ENCODE data around the gene MEST. TPM values are rescaled to one million over a fixed set of nuclear protein-coding genes. Genes with fewer than 3 reads are reported as not detected.
"Not testable (repeated sequence)": the region's sequence is repeated elsewhere in the genome, so short reads cannot be mapped to it uniquely, and the experiment has no call there.

Gene MEST
- polyA plus RNA-seq, 1 of the 3 experiments (the other 2 are of a cell fraction): 36.7 TPM

DNA sequence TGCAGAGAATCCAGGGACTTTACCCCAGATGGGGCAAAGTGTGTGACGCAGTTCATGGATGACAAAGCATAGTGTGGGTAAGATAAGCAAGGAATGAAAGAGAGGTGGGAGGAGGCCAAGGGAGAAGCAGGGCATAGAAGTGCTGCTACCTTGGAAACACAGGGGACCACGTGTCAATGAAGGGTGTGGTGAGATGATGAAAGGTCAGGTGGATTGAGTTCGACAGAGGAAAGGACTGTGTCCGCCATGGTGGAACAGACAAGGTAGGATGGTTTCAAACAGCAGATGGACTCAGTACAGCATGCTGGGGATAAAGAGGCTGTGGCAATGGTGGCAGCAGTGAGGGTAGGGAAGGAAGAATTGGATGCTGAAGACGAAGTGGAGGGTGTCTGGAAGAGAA lies 32.7 kb downstream of the MEST start:
- POLR2A ChIA-PET: no interaction called here
- Histone ChIP-seq H3F3A (replicated peaks; ENCODE audit: insufficient read depth) (no peaks in the 10 kb centered on the region), H3K27me3 (ENCODE audit: insufficient read depth) (no peaks in the 10 kb centered on the region), H4K20me1 (ENCODE audit: insufficient read depth) (no peaks in the 10 kb centered on the region), H3K4me2 (no peak overlapping the region), H3K9ac (no peak overlapping the region), H3K36me3 (replicated peaks in 1 of 2; ENCODE audit: control insufficient read depth in 1 of 2, insufficient read depth in 2 of 2, low read length in 1 of 2) (peaks cover 15% of the 10 kb centered on the region in 2 experiments), H3K79me2 (ENCODE audit: insufficient read depth) (no peaks in the 10 kb centered on the region), H3K4me1 (ENCODE audit: control insufficient read depth in 1 of 2, insufficient read depth in 2 of 2, low read depth in 1 of 2, low read length in 1 of 2) (no peaks in the 10 kb centered on the region), H3K4me3 (ENCODE audit: low read depth in 2 of 2, low read length in 1 of 2) (no peak overlapping the region), H3K9me3 (no peaks in the 10 kb centered on the region), H3K9me2 (no peaks in the 10 kb centered on the region), H2AFZ (ENCODE audit: low read depth) (no peak overlapping the region), H3K27ac (ENCODE audit: low read depth in 2 of 2, low read length in 1 of 2) (no peak overlapping the region)
- TF ChIP-seq YY1 (IDR thresholded peaks at IDR 0.05; ENCODE audit: low read depth) (no peak), EZH2phosphoT487 (IDR thresholded peaks at IDR 0.05; ENCODE audit: borderline replicate concordance, low read depth) (no peak), CHD2 (IDR thresholded peaks at IDR 0.05; ENCODE audit: low read length, partially characterized antibody) (no peak), MXI1 (IDR thresholded peaks at IDR 0.05; ENCODE audit: low read depth, low read length) (no peak), SMC3 (IDR thresholded peaks at IDR 0.05; ENCODE audit: low read depth, low read length) (no peak), POLR2AphosphoS5 (IDR thresholded peaks at IDR 0.05; ENCODE audit: low read depth, low read length) (no peak), JUND (IDR thresholded peaks at IDR 0.05) (no peak)
- TF ChIP-seq, protein P1, sequence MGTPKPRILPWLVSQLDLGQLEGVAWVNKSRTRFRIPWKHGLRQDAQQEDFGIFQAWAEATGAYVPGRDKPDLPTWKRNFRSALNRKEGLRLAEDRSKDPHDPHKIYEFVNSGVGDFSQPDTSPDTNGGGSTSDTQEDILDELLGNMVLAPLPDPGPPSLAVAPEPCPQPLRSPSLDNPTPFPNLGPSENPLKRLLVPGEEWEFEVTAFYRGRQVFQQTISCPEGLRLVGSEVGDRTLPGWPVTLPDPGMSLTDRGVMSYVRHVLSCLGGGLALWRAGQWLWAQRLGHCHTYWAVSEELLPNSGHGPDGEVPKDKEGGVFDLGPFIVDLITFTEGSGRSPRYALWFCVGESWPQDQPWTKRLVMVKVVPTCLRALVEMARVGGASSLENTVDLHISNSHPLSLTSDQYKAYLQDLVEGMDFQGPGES (IDR thresholded peaks at IDR 0.05; ENCODE audit: low read depth, low read length): no peak
- TF ChIP-seq, protein P2, sequence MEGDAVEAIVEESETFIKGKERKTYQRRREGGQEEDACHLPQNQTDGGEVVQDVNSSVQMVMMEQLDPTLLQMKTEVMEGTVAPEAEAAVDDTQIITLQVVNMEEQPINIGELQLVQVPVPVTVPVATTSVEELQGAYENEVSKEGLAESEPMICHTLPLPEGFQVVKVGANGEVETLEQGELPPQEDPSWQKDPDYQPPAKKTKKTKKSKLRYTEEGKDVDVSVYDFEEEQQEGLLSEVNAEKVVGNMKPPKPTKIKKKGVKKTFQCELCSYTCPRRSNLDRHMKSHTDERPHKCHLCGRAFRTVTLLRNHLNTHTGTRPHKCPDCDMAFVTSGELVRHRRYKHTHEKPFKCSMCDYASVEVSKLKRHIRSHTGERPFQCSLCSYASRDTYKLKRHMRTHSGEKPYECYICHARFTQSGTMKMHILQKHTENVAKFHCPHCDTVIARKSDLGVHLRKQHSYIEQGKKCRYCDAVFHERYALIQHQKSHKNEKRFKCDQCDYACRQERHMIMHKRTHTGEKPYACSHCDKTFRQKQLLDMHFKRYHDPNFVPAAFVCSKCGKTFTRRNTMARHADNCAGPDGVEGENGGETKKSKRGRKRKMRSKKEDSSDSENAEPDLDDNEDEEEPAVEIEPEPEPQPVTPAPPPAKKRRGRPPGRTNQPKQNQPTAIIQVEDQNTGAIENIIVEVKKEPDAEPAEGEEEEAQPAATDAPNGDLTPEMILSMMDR (IDR thresholded peaks at IDR 0.05): no peak
- TF ChIP-seq, protein P3, sequence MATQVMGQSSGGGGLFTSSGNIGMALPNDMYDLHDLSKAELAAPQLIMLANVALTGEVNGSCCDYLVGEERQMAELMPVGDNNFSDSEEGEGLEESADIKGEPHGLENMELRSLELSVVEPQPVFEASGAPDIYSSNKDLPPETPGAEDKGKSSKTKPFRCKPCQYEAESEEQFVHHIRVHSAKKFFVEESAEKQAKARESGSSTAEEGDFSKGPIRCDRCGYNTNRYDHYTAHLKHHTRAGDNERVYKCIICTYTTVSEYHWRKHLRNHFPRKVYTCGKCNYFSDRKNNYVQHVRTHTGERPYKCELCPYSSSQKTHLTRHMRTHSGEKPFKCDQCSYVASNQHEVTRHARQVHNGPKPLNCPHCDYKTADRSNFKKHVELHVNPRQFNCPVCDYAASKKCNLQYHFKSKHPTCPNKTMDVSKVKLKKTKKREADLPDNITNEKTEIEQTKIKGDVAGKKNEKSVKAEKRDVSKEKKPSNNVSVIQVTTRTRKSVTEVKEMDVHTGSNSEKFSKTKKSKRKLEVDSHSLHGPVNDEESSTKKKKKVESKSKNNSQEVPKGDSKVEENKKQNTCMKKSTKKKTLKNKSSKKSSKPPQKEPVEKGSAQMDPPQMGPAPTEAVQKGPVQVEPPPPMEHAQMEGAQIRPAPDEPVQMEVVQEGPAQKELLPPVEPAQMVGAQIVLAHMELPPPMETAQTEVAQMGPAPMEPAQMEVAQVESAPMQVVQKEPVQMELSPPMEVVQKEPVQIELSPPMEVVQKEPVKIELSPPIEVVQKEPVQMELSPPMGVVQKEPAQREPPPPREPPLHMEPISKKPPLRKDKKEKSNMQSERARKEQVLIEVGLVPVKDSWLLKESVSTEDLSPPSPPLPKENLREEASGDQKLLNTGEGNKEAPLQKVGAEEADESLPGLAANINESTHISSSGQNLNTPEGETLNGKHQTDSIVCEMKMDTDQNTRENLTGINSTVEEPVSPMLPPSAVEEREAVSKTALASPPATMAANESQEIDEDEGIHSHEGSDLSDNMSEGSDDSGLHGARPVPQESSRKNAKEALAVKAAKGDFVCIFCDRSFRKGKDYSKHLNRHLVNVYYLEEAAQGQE (IDR thresholded peaks at IDR 0.05; ENCODE audit: low read depth, low read length): no peak
- 83% methylated on average over 5 of the region's 5 CpGs for WGBS (ENCODE audit: low lambda C conversion rate)
- DNase-seq: no peak
- CTCF ChIA-PET: no interaction called here

DNA sequence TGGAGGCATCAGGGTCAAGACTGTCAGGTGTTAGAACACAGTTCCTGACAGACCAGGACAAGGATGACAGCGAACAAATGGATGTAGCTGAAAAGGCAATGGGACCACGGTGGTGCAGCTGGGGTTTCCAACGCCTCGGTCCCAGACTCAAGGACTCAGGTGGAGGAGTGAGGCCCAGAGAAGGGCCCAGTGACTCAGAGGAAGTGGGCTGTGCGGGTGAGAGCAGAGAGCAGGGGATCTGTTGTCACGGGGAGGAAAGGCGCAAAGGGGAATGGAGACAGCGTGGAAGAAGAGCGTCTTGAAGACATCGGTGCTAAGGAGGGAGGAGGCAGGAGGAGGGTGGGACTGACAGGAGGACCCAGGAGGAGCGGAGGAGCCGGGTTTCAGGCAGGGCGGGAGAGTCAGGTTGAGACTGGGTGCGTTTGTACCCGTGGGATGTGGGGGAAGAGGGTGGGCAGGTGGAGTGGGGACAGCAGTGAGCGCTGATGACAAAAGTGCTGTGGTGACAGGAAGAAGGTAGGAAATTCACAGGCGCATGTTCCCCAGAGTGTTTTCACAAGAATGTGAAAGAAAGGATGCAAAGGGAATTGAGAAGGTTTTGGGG lies 36.0 kb downstream of the MEST start:
- not testable (repeated sequence) for DNase-seq

More for the DNA sequence above, 36.0 kb downstream of the MEST start:
- POLR2A ChIA-PET; H3K9ac ChIP-seq; H3K27me3 ChIP-seq (ENCODE audit: insufficient read depth); H4K20me1 ChIP-seq (ENCODE audit: insufficient read depth); H3K36me3 ChIP-seq (replicated peaks in 1 of 2; ENCODE audit: control insufficient read depth in 1 of 2, insufficient read depth in 2 of 2, low read length in 1 of 2); H3K4me2 ChIP-seq; H3K4me3 ChIP-seq (ENCODE audit: low read depth in 2 of 2, low read length in 1 of 2); CTCF ChIA-PET; H3K4me1 ChIP-seq (ENCODE audit: control insufficient read depth in 1 of 2, insufficient read depth in 2 of 2, low read depth in 1 of 2, low read length in 1 of 2); H3K9me2 ChIP-seq; H3K79me2 ChIP-seq (ENCODE audit: insufficient read depth); H2AFZ ChIP-seq (ENCODE audit: low read depth); H3F3A ChIP-seq (replicated peaks; ENCODE audit: insufficient read depth); H3K27ac ChIP-seq (ENCODE audit: low read depth in 2 of 2, low read length in 1 of 2); H3K9me3 ChIP-seq: not testable (repeated sequence)
- 88% methylated on average over 17 of the region's 17 CpGs for WGBS (ENCODE audit: low lambda C conversion rate)

All from SK-N-SH (cell line).